ENCODE data around the gene TULP3.
A peak's percentile ranks its signal among the peaks of the same experiment; 100 is the strongest.

TULP3 gene

DNA sequence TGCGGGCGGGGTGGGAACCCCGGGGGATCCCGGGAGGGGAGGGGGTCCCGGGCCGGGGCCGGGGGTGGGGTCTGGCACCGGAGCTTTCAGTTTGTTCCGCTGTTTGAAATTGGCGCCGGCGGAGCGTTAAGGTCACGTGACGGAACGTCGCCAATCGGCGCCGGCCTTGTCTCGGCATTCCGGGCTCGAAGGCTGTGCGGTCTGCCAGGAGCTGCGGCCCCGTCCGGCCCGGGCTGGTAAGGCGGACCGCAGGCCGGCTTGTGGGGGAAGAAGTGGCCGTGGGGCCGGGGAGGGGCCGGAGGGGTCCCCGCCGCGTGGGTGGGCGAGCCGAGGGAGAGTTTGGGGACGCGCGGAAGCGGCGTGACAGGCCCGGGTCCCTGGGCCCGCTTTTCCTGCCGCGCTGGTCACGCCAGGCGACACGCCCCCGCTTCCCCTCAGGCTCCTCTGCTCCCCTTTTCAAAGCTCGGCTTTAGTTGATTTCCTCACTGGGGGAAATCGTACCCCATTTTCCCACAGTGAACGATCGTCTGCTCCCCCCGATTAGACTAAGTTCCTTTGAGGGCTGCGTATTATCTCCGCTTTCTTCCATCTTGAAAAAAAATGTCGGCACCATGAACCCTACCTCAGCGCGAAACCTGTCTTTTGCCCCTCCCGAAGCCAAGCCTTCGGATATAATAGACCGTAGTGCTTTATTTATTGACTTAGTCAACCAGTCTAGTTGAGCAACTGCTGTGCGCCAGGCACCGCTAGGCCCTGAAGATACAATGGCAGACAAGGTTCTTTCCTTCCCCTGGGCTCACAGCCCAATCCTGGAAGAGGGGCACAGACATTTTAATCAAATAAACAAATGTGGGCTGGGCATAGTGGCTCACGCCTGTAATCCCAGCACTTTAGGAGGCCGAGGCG, 13.4 kb upstream of the TULP3 start, which contains the start of the genes FOXM1 and RHNO1:
Gene FOXM1, minus strand, starts transcription at position 128 of the 906 bp plus-strand sequence. CDS start 2,696 bp downstream, outside the sequence.
Gene RHNO1, plus strand, starts transcription at position 177 of the 906 bp plus-strand sequence. CDS start 8,144 bp downstream, outside the sequence.
- DNase-seq: peak; percentile 75 to 90

DNA sequence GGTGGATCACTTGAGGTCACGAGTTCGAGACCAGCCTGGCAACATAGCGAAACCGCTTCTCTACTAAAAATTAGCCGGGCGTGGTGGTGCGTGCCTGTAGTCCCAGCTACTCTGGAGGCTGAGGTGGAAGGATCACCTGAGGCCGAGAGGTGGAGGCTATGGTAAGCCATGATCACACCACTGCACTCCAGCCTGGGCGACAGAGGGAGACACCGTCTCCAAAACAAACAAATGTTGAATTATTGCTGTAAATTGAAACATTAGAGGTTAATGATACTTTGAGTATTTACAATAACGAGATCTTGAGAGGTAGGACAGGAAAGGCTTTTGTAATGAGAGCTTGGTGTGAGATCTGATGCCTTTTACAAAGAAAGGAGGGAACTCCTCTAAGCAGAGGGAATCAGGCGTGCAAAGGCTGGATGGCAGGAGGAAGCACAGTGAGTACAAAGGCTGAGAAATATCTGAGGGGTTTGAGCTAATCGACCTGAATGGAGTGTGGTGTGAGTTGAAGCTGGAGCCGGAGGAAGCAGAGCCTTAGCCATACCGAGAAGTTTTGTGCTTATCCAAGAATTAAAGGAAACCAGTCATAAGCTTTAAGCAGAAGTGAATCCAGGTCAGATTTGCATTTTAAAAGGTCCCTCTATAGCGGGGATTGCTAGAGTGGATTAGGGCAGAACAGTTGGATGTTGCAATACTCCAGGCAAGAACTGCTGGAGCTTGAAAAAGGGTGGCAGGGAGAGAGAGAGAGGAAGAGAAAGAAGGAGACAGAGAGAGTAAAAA, 12.5 kb upstream of the TULP3 start:
- peak; percentile 88 to 91 for DNase-seq

DNA sequence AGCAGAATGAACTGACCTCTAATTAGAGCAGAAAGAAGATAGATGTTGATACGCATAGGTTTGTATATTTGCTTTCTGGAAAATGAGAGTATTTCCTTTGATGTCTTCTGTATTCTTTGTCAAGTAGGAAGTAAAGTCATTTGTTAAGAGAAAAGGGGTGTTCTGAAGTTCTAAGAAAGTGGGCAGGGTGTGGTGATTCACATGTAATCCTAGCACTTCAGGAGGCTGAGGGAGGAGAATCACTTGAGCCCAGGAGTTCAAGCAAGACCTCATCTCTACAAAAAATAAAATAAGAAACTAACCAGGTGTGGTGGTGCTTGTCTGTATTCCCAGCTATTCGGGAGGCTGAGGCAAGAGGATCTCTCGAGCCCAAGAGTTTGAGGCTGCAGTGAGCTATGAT, 10.8 kb upstream of the TULP3 start:
- no peak for DNase-seq

DNA sequence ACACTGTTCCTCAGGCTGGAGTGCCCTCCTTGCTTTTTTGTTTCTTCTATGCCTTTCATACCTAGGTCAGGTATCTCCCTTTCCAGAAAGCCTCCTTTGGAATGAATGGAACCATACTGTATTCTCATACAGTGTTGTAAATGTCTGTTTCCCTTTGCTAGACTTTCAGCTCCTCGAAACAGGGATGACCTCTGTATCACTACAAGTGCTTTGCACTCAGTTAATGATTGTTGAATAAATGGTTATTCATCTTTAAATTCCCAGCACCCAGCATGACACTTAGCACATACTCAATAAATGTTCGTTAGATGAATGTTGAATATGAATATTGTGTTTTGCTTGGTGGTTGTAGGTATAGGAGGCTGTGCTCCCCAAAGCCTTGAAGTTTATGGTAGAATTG, 5.9 kb upstream of the TULP3 start:
- no peak for DNase-seq

DNA sequence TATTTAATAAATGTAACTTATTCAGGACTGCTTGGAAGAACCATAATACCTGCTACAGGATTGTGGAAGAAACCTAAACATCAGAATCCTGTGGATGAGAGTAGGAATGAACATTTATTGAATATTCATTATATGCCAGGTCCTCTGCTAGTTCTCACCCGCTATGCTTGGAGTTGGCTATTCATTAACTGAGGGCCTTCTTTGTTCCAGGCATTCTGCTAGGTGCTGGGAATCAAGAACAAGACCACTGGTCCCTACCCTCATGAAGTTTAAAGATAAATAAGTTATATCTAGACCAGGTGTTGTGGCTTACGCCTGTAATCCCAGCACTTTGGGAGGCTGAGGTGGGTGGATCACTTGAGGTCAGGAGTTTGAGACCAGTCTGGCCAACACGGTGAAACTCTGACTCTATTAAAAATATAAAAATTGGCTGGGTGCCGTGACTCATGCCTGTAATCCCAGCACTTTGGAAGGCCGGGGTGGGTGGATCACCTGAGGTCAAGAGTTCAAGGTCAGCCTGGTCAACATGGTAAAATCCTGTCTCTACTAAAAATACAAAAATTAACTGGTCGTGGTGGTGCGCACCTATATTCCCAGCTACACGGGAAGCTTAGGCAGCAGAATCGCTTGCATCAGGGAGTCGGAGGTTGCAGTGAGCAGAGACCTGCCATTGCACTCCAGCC, 3.8 kb upstream of the TULP3 start:
- DNase-seq: no peak

DNA sequence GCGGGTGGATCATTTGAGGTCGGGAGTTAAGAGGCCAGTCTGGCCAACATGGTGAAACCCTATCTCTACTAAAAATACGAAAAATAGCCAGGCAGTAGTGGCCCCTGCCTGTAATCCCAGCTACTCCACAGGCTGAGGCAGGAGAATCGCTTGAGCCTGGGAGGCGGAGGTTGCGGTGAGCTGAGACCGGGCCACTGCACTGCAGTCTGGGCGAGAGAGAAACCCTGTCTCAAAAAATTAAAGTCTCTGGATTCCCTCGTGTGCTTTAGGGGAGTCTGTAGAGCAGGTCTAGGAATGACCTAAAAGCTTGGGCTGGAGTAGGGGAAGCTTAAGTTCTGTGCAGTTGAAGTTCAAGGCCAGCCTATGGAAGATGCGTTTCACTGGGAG, 697 bp upstream of the TULP3 start:
- DNase-seq: no peak

DNA sequence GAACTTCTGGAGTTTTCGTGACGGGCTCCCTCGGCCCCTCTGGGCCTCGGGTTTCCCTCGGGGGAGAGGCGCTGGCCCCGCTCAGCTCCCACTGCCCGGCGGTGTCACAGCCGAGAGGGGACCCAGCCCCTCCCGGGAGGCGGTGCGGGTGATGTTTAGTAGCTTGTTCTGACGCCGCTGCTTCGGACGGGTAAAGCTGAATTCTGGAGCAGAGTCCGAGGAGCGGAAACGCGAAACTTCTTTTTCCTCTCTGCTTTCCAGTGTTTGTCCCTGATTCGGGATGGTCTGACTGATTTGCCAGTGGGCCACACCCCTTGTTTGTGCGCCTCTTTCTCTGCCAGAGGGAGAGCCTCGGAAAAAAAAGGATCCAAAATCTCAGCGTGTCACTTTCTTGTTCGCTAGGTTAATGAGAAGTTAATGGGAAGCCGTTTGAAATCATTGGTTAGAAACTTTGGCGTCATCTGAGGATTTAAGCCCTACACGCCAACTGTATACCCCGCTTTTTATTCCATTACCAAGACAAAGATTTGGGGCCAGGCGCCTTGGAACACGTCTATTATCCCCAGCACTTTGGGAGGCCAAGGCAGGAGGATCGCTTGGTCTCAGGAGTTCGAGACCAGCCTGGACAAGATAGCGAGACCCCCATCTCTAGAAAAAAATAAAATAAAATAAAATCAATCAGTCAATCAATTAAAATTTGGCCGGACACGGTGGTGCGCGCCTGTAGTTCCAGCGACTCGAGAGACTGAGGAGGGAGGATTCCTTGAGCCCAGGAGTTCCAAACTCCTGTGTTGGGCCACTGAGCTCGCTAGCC, 756 bp downstream of the TULP3 start:
- DNase-seq: peak; percentile 8 to 15

DNA sequence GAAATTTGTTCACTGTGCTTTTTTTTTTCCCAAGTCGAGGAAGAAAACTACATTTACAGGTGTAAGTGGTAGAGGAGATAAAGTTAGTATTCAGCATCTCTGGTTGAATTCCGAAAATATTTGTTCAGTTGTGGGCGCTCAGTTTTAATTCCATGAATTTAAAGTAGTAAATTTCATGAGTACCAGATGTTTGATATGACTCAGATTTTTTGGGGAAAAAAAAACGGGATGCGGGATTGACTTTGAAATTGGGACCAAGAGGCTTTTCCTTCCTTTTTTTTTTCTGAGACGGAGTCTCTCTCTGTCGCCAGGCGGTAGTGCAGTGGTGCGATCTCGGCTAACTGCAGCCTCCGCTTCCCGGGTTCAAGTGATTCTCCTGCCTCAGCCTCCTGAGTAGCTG, 1.6 kb downstream of the TULP3 start:
- DNase-seq: no peak

DNA sequence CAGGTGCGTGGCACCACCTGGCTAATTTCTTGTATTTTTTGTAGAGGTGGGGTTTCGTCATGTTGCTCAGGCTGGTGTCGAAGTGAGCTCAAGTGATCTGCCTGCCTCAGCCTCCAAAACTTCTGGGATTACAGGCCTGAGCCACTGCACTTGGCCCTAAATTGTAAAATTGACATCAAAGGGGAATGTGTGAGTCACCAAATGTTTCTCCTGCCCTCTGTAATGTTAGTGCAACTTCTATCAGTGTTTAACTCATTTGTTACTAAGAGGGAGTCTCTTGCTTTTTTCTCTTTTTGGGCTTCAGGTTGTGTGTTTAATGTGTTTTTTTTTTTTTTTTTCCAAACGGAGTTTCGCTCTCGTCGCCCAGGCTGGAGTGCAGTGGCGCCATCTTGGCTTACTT, 2.3 kb downstream of the TULP3 start:
- DNase-seq: no peak

DNA sequence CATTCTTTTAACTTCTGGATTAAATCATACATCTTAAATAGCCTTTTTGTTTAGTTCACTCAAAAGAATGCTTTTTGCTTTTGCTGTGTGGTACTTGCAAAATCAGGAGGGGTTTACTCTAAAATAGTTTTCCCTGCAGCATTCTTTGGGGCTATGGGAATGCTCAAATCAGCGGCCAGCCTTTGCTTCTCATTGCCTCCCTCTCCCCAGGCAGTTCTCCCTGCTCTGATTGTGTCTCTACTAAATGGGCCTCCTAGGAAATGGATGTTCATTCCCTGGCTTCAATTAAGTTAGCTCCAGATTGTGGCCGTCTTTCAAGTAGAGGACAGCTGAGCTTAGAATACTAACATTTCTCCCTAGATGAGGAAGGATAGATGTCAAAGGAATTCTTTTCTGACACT, 4.4 kb downstream of the TULP3 start:
- DNase-seq: no peak

DNA sequence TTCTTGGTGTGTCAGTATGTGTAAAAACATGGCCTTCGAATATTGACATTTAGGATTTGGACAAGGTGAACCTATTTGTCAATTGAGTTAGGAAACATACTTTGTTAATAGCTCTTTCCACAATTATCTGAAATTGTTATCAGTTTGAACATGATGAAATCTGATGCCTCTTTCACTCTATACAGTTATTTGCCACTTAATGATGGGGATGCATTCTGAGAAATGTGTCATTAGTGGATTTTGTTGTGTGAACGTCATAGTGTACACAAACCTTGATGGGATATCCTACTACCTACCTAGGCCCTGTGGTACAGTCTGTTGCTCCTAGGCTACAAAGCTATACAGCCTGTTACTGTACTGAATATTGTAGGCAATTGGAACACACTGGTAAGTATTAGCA, 4.8 kb downstream of the TULP3 start:
- no peak for DNase-seq

DNA sequence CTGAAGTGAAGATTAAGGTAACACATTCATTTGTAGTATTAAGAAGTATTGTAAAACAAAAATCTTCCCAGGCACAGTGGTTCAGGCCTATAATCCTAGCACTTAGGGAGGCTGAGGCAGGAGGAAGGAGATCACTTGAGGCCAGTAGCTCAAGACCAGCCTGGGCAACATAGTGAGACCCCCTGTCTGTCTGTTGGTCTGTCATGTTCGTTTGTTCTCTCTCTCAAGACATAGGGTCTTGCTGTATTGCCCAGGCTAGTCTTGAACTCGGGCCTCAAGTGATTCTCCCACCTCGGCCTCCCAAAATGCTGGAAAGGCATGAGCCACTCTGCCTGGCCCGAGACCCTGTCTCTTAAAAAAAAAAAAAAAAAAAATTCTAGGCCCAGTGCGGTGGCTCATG, 6.7 kb downstream of the TULP3 start:
- no peak for DNase-seq

DNA sequence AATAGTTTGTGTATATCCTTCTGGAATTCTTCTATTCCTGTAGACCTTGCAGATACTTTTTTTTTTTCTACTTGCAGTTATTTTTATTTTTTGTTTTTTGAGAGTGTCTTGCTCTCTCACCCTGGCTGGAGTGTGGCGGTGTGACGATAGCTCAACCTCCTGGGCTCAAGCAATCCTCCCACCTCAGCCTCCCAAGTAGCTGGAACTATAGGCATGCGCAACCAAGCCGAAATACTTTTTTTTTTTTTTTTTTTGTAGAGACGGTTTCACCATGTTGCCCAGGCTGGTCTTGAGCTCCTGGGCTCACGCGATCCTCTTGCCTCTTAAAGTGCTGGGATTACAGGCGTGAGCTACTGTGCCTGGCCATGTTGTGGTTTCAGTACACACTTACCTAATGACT, 10.0 kb downstream of the TULP3 start:
- no peak for DNase-seq

DNA sequence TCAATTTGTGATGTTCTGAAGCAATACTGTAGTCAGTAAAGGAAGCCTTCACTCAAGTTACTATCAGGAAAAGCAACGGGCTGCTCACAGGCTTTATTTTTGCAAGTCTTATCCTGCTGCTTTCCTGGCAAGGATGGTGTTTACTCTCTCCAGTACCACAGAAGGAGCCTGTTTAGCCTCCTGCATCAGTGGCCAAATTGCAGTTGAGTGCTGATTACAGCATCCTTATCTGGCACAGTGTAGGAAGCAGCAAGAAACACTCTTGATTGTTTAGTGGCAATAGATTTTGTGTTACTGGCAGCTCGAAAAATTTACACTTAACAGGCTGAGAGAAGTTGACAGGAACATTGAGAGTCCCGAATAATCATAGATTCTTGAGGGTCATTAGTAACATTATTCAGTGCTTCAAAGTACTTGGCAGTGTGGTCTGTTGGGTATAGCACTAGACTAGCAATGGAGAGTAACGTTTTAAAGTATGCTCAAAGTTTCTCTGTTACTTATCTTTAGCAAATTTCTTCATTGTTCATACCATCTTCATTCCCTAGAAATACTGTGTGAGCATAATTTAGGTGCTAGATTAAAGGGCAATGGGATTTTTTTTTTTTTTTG, 11.7 kb downstream of the TULP3 start:
- DNase-seq: no peak

DNA sequence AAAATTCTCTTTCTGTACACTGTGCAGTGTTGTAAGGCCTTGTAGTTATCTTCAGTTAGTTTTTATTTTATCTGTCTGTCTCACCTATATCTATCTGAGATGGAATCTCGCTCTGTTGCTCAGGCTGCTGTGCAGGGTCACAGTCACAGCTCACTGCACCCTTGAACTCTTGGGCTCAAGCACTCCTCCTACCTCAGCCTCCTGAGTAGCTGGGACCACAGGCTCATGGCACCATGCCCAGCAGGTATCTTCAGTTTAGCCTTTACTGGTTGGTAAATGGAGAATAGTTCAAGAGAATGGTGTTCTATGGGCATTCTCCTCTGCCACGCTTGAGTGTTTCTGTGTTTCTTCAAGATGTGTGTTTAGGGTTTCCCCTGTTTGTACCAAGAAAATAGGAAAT, 13.6 kb downstream of the TULP3 start:
- DNase-seq: no peak

DNA sequence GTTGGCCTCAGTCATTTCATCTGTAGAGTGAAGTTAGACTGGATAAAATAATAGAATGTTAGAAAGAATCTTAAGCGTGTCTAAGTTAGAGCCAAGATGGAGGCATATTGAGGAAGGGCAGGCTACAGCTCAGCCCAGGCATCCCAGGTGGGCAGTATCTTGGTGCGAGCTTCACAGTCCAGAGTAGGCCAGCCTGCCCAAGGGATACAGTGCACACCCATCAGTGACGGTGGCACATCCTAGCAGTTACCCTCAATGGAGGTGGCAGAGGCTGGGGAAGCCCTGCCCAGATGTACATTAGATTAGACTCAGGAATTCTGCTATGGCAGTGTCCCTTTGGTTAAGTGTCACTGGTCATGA, 21.5 kb downstream of the TULP3 start:
- DNase-seq: no peak

DNA sequence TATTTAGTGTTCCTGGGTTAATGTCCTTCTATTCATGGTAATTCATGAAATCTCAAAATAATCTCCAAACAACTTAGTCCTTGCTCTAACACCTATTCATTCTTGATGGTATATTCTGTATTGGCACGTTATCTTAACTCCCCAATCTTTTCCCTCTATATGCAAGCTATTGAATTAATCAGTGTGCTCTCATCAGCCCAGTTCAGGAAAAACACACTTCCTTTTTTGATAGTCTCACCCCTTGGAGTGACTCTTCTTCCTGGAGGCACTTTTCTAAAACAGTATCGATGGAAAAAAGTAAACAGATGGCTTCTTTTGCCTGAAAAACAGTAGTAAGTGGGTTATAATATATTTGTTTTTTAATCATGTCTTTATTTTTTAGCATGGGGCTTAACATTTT, 28.6 kb downstream of the TULP3 start:
- DNase-seq: no peak

DNA sequence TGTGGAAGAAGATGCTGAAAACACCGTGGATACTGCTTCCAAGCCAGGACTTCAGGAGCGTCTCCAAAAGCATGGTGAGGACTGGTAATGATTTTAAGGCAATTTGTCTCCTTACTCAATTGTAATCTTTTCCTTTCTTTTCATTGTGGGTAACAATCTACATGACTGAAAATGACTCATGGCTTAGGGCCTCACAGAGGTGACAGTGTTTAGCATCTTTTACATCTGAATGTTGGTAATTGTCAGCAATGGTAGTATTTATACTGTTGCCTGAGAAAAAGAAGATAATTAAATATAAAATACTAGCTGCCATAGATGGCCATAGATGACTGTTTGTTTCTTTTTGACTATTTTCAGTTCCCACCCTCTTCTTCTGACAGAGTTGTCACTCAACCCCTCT, 31.6 kb downstream of the TULP3 start:
- DNase-seq: no peak

DNA sequence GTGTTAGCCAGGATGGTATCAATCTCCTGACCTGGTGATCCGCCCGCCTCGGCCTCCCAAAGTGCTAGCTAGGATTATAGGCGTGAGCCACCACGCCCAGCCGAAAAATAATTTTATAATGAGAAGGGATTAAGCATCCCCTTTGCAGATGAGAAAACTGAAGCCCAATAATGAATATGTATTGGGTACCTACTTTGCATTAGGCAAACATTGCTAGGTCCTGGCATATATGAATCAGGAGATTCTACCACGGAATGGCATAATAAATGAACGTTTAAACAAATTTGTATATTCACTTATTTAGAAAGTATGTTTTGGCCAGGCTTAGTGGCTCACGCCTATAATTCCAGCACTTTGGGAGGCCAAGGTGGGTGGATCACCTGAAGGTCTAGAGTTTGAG, 32.4 kb downstream of the TULP3 start:
- DNase-seq: no peak

DNA sequence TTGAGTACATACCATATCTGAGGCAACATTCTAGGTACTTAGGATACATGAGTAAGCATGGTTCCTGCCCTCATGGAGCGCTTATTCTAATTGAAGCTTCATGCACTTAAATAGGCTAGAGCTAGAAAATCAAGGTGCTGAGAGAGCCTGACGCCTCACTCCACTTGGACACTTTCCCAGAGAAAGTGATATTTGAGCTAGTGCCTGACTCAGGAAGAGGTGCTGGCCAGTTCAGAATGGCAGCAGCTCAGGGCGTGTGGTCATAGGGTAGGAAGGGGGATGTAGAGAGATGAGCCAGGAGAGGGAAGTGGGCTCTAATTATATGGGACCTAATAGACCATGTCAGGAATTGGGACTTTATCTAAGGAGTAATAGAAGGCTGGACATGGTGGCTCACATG, 33.3 kb downstream of the TULP3 start:
- DNase-seq: no peak

DNA sequence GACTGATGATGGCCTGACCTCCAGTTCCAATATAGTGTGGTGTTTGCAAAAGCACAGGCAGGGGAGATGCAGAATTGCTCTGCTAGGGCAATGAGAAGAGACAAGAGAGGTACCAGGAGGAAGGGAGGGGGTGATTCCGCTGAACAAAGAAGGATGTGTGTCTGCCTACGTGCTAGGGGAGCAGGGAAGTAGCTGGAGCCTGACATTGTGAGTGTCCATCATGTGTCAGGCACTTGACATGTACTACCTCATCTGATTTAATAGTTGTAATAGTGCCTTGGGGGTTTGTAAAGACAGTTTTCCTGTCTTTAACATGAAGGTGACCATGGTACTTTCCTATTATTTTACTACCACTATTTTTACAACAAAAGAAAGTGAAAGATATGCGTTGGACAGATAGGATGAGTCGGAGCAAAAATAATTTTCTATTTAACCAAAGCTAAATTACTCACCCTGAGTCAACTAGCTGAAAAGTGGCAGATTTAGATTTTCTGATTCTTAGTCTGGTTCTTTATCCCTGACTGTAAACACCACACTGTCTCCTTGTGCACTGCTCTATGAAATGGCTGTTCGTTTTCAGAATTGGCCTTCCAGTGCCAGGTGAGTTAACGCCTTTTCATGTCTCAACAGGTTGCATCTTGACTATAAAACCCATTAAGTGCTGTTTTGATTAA, 34.8 kb downstream of the TULP3 start:
- DNase-seq: no peak

DNA sequence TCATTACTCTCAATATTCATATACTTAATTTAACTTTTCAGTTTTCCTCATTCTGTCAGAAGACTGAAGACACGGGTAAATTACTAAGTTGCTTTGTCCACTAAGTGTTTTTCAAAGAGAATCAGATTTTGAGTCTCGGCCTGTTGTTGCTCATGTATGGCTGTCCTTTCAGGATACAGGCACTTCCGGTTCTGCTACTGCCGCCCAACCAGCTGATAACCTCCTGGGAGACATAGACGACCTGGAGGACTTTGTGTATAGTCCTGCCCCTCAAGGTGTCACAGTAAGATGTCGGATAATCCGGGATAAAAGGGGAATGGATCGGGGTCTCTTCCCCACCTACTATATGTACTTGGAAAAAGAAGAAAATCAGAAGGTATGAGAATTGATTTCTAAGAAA, 40.2 kb downstream of the TULP3 start:
- no peak for DNase-seq

All from inflammatory macrophage treated with lipopolysaccharide for 1 hour (primary cell).